Lung (tissue), 12 donors: ENCODE measurements around the gene CNDP1. TPM values are rescaled to one million over a fixed set of nuclear protein-coding genes. Genes with fewer than 3 reads are reported as not detected.

ENCODE experiments used
- ATAC-seq: fragments of 200-7000 bp; cut with Tn5 transposase; one replicate; pipeline ENCODE4 v1.9.1; 2020; ENCODE audit warnings: moderate number of reproducible peaks; ENCODE audit not compliant: insufficient read depth, low FRiP score
- DNase-seq, 3 donors: peaks; one replicate each; pipeline ENCODE4 v3.0.0-alpha.2; 2013 to 2017
- H3K27ac ChIP-seq, 2 donors: one replicate each; pipeline ENCODE4 v1.5.1; 2013; ENCODE audit warnings: mild to moderate bottlenecking in 2 of 2, moderate library complexity in 2 of 2, control low read depth in 1 of 2, inconsistent platforms in 1 of 2, low read depth in 1 of 2, low read length in 1 of 2
- H3K27me3 ChIP-seq, 3 donors: one replicate each; pipeline ENCODE4 v1.5.1; 2013; ENCODE audit warnings: low read length in 2 of 3; ENCODE audit not compliant: control insufficient read depth in 3 of 3, insufficient read depth in 3 of 3
- H3K36me3 ChIP-seq, 4 donors: one replicate each; pipeline ENCODE4 v1.5.1; 2013; ENCODE audit warnings: low read length in 4 of 4, mild to moderate bottlenecking in 1 of 4, moderate library complexity in 1 of 4; ENCODE audit not compliant: control insufficient read depth in 4 of 4, insufficient read depth in 4 of 4
- H3K4me1 ChIP-seq, 5 donors: one replicate each; pipeline ENCODE4 v1.5.1; 2013; ENCODE audit warnings: low read length in 5 of 5, mild to moderate bottlenecking in 2 of 5, moderate library complexity in 1 of 5; ENCODE audit not compliant: control insufficient read depth in 5 of 5, insufficient read depth in 5 of 5
- H3K4me3 ChIP-seq: one replicate; pipeline ENCODE4 v1.5.1; 2013; ENCODE audit warnings: mild to moderate bottlenecking, control low read depth, moderate library complexity
- H3K9ac ChIP-seq, 2 donors: one replicate each; pipeline ENCODE4 v1.5.1; 2013; ENCODE audit warnings: low read length in 2 of 2, control low read depth in 1 of 2; ENCODE audit not compliant: insufficient read depth in 1 of 2
- H3K9me3 ChIP-seq, 4 donors: one replicate each; pipeline ENCODE4 v1.5.1; 2013; ENCODE audit warnings: low read length in 3 of 4, mild to moderate bottlenecking in 1 of 4, moderate library complexity in 1 of 4; ENCODE audit not compliant: control insufficient read depth in 4 of 4, insufficient read depth in 3 of 4
- CTCF ChIP-seq: IDR thresholded peaks from 2 replicates; pipeline ENCODE4 v1.5.1; 2012; ENCODE audit warnings: mild to moderate bottlenecking; ENCODE audit errors: control extremely low read depth, extremely low read depth
- WGBS, 2 donors: extraction: QIAGEN DNeasy Blood & Tissue Kit; methylation state at CpG; one replicate each; pipeline ENCODE4 v1.1.7; 2013; 5-methylcytosine and 5-hydroxymethylcytosine counted together
- polyA plus RNA-seq, 2 donors: library from polyadenylated mRNA; stranded (reverse); fragments of 200-250 nt; gene quantifications; one replicate each; pipeline ENCODE4 v1.2.1, GENCODE V29; 2013
- total RNA-seq, 2 donors: library from RNA; depleted of rRNA in 1 of 2; stranded (reverse); fragments of >200 nt in 1 of 2; gene quantifications; one replicate each; pipeline ENCODE4 v1.2.1, GENCODE V29; 2014 to 2021
- donor health status: control.
- donor health status: control.
- donor health status: Bipolar disorder and iron deficiency.
- donor health status: healthy.
- donor health status: DM: yes; HTN: yes; CAD: no.

Gene CNDP1
- total and polyA plus RNA-seq, 4 donors: 0.08 to 0.10 TPM; not detected in 2

GRCh38 chr18:74520096-74520833 lies 14.0 kb upstream of the CNDP1 start:
- H3K27ac ChIP-seq: no peak overlapping the region
- 88 to 89% methylated on average over 14 of the region's 14 CpGs for WGBS, 2 donors
- no peaks in the 10 kb centered on the region for H3K27me3 ChIP-seq
- peaks cover 22 to 54% (median 27%) of the 10 kb centered on the region in 4 donors for H3K36me3 ChIP-seq
- H3K4me3 ChIP-seq: no peak overlapping the region
- no peaks in the 10 kb centered on the region for H3K4me1 ChIP-seq
- no peak for TF ChIP-seq CTCF
- H3K9ac ChIP-seq: no peak overlapping the region
- H3K9me3 ChIP-seq: peaks cover 0 to 2% (median 0%) of the 10 kb centered on the region in 4 donors
- ATAC-seq (no peak), DNase-seq (no peak)

GRCh38 chr18:74521068-74521725 lies 13.1 kb upstream of the CNDP1 start:
- DNase-seq (no peak), ATAC-seq (no peak)
- Histone ChIP-seq H3K27me3 (no peaks in the 10 kb centered on the region), H3K36me3 (peaks cover 13 to 45% (median 27%) of the 10 kb centered on the region in 4 donors), H3K9me3 (peaks cover 0 to 2% (median 0%) of the 10 kb centered on the region in 4 donors), H3K27ac (no peak overlapping the region), H3K9ac (no peak overlapping the region), H3K4me1 (peaks cover 0 to under 1% (median 0%) of the 10 kb centered on the region in 5 donors), H3K4me3 (no peak overlapping the region)
- 95 to 96% methylated on average over 15 of the region's 15 CpGs for WGBS, 2 donors
- TF ChIP-seq CTCF: no peak

GRCh38 chr18:74522635-74523548 lies 11.4 kb upstream of the CNDP1 start:
- TF ChIP-seq CTCF: no peak
- H3K4me1 ChIP-seq: peaks cover 0 to 4% (median 0%) of the 10 kb centered on the region in 5 donors
- no peak overlapping the region for H3K9ac ChIP-seq
- 88 to 91% methylated on average over 23 of the region's 23 CpGs for WGBS, 2 donors
- peaks cover 11 to 32% (median 22%) of the 10 kb centered on the region in 4 donors for H3K36me3 ChIP-seq
- DNase-seq (no peak), ATAC-seq (no peak)
- H3K9me3 ChIP-seq: peaks cover 0 to 2% (median 0%) of the 10 kb centered on the region in 4 donors
- no peak overlapping the region for H3K4me3 ChIP-seq
- H3K27me3 ChIP-seq: no peaks in the 10 kb centered on the region
- no peak overlapping the region for H3K27ac ChIP-seq
